ENCODE measurements around the gene CST9L. TPM values are rescaled to one million over a fixed set of nuclear protein-coding genes. Genes with fewer than 3 reads are reported as not detected.

CST9L gene
- total RNA-seq, 2 experiments from 2014 or later: not detected

DNA sequence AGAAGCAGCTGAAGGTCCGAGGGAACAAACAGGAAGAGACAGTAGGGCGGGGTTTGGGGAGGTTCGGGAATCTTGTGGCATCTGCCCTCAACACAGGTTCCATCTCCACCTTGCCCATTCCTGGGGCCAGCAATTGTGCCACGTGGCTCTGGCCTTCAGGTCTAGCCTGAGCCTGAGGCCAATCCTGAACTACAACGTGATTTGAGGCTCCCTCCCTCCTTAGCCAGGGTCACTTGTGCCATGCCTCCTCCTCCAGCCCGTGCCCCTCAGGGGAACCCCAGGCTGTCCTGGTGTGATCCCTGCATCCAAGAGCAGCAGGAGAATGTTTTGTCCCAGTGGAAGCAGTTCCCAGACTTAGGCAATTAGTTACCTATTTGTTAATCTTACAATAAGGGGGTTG lies 34.4 kb upstream of the CST9L start:
- Histone ChIP-seq H4K20me1 (ENCODE audit: insufficient read depth, low read length) (no peaks in the 10 kb centered on the region), H3K4me2 (ENCODE audit: low read length) (no peak overlapping the region)
- no TSS peak for BruUV-seq (replicated peaks)

GRCh38 chr20:23602241-23602640 lies 34.0 kb upstream of the CST9L start:
- Histone ChIP-seq H2AFZ (ENCODE audit: low read length) (no peak overlapping the region), H3K79me2 (ENCODE audit: insufficient read depth, low read depth, low read length) (no peaks in the 10 kb centered on the region), H4K20me1 (ENCODE audit: insufficient read depth, low read length) (no peaks in the 10 kb centered on the region), H3K4me1 (ENCODE audit: insufficient read depth, low read length, poor library complexity, severe bottlenecking) (no peaks in the 10 kb centered on the region), H3K9me3 (ENCODE audit: low read length) (no peaks in the 10 kb centered on the region), H3K4me2 (ENCODE audit: low read length) (no peak overlapping the region), H3K36me3 (ENCODE audit: insufficient read depth, low read length) (no peaks in the 10 kb centered on the region), H3K9me2 (ENCODE audit: insufficient read depth, low read length) (no peaks in the 10 kb centered on the region), H3K27ac (ENCODE audit: low read depth, low read length, poor library complexity, severe bottlenecking) (no peak overlapping the region), H3K4me3 (ENCODE audit: low read depth, low read length, poor library complexity, severe bottlenecking) (no peak overlapping the region)
- POLR2A ChIA-PET: no interaction called here
- TF ChIP-seq EZH2phosphoT487 (IDR thresholded peaks at IDR 0.05; ENCODE audit: borderline replicate concordance, low read depth, low read length) (no peak), CTCF (conservative IDR thresholded peaks at IDR 0.05; ENCODE audit: low read length) (no peak)
- CTCF ChIA-PET (ENCODE audit: unreplicated experiment): no interaction called here
- BruUV-seq (replicated peaks): no TSS peak
- no peak for DNase-seq (ENCODE audit: low spot score)
- intact Hi-C loops (cut with micrococcal nuclease; ENCODE audit: unreplicated experiment): loop anchor here (10.0 kb wide), 1 partner anchor 907 kb away; no protein-coding TSS in a partner anchor

More for the DNA sequence above, 34.4 kb upstream of the CST9L start:
- no peaks in the 10 kb centered on the region for H3K9me3 ChIP-seq (ENCODE audit: low read length)
- no peak overlapping the region for H3K27ac ChIP-seq (ENCODE audit: low read depth, low read length, poor library complexity, severe bottlenecking)
- no peaks in the 10 kb centered on the region for H3K79me2 ChIP-seq (ENCODE audit: insufficient read depth, low read depth, low read length)
- no peak overlapping the region for H3K4me3 ChIP-seq (ENCODE audit: low read depth, low read length, poor library complexity, severe bottlenecking)
- no peaks in the 10 kb centered on the region for H3K4me1 ChIP-seq (ENCODE audit: insufficient read depth, low read length, poor library complexity, severe bottlenecking)
- no peak overlapping the region for H2AFZ ChIP-seq (ENCODE audit: low read length)
- ChIA-PET POLR2A (no interaction called here), CTCF (ENCODE audit: unreplicated experiment) (no interaction called here)
- TF ChIP-seq CTCF (conservative IDR thresholded peaks at IDR 0.05; ENCODE audit: low read length) (no peak), EZH2phosphoT487 (IDR thresholded peaks at IDR 0.05; ENCODE audit: borderline replicate concordance, low read depth, low read length) (no peak)
- no peak for DNase-seq (ENCODE audit: low spot score)
- no peaks in the 10 kb centered on the region for H3K36me3 ChIP-seq (ENCODE audit: insufficient read depth, low read length)
- intact Hi-C loops (cut with micrococcal nuclease; ENCODE audit: unreplicated experiment): loop anchor here (10.0 kb wide), 1 partner anchor 908 kb away; no protein-coding TSS in a partner anchor
- no peaks in the 10 kb centered on the region for H3K9me2 ChIP-seq (ENCODE audit: insufficient read depth, low read length)

DNA sequence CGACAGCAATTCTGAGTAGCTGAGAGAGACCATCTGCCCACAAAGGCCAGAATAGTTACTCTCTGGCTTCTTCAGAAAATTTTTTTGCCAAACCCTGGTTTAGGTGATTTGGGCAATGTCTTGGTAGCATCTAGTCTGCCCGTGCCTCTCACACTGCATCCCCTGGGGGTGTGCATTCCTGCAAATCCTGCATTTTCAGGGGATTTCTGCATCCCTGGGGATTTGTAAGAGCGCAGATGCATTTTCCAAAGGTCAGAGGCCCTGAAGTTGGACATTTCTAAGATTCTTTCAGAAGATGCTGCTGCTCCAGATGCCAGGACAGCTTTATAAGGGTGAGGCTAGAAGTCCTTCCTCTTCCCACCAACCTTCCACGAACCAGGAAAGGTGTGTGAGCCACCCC lies 33.4 kb upstream of the CST9L start:
- no peaks in the 10 kb centered on the region for H3K9me2 ChIP-seq (ENCODE audit: insufficient read depth, low read length)
- no peaks in the 10 kb centered on the region for H3K79me2 ChIP-seq (ENCODE audit: insufficient read depth, low read depth, low read length)
- no peak overlapping the region for H2AFZ ChIP-seq (ENCODE audit: low read length)
- no TSS peak for BruUV-seq (replicated peaks)
- no peak for DNase-seq (ENCODE audit: low spot score)
- ChIA-PET POLR2A (no interaction called here), CTCF (ENCODE audit: unreplicated experiment) (no interaction called here)
- H3K4me3 ChIP-seq (ENCODE audit: low read depth, low read length, poor library complexity, severe bottlenecking): no peak overlapping the region
- no peak overlapping the region for H3K4me2 ChIP-seq (ENCODE audit: low read length)
- no peaks in the 10 kb centered on the region for H4K20me1 ChIP-seq (ENCODE audit: insufficient read depth, low read length)
- no peak overlapping the region for H3K27ac ChIP-seq (ENCODE audit: low read depth, low read length, poor library complexity, severe bottlenecking)
- TF ChIP-seq EZH2phosphoT487 (IDR thresholded peaks at IDR 0.05; ENCODE audit: borderline replicate concordance, low read depth, low read length): no peak
- TF ChIP-seq CTCF (conservative IDR thresholded peaks at IDR 0.05; ENCODE audit: low read length): no peak
- H3K9me3 ChIP-seq (ENCODE audit: low read length): no peaks in the 10 kb centered on the region
- intact Hi-C loops (cut with micrococcal nuclease; ENCODE audit: unreplicated experiment): loop anchor here (10.0 kb wide), 1 partner anchor 907 kb away; no protein-coding TSS in a partner anchor
- H3K36me3 ChIP-seq (ENCODE audit: insufficient read depth, low read length): no peaks in the 10 kb centered on the region
- H3K4me1 ChIP-seq (ENCODE audit: insufficient read depth, low read length, poor library complexity, severe bottlenecking): no peaks in the 10 kb centered on the region

Measured in OCI-LY7 (cell line).